MM.1S (cell line): Measurements from ENCODE around the gene DIP2C.

Source experiments
- CTCF ChIP-seq: fragments of 300-600 bp; sonication (generic); IDR thresholded peaks from 2 replicates; pipeline ENCODE4 v1.5.1; 2016; ENCODE audit warnings: antibody characterized with exemption, low read length, mixed read lengths
- EZH2 ChIP-seq: fragments of 300-600 bp; sonication (generic); optimal IDR thresholded peaks from 2 replicates; pipeline ENCODE3; 2017; ENCODE audit warnings: low read depth, mild to moderate bottlenecking, antibody characterized with exemption, low read length, mixed read lengths

GRCh38 chr10:288316-289200, 400.9 kb downstream of the DIP2C start:
- no peak for TF ChIP-seq CTCF
- TF ChIP-seq EZH2 = no peak
